ENCODE data around the gene SPTBN2.

The SPTBN2 gene

GRCh38 chr11:66723693-66724092 lies 5.3 kb downstream of the SPTBN2 start:
- no peak for DNase-seq

GRCh38 chr11:66722745-66723651 lies 6.0 kb downstream of the SPTBN2 start:
- no peak for DNase-seq

- DNase-seq = no peak
Observed at GRCh38 chr11:66721939-66722338, 7.1 kb downstream of the SPTBN2 start.

- DNase-seq = no peak
Observed at GRCh38 chr11:66720899-66721470, 8.0 kb downstream of the SPTBN2 start.

- DNase-seq = no peak
Observed at GRCh38 chr11:66720223-66720898, 8.7 kb downstream of the SPTBN2 start.

DNA sequence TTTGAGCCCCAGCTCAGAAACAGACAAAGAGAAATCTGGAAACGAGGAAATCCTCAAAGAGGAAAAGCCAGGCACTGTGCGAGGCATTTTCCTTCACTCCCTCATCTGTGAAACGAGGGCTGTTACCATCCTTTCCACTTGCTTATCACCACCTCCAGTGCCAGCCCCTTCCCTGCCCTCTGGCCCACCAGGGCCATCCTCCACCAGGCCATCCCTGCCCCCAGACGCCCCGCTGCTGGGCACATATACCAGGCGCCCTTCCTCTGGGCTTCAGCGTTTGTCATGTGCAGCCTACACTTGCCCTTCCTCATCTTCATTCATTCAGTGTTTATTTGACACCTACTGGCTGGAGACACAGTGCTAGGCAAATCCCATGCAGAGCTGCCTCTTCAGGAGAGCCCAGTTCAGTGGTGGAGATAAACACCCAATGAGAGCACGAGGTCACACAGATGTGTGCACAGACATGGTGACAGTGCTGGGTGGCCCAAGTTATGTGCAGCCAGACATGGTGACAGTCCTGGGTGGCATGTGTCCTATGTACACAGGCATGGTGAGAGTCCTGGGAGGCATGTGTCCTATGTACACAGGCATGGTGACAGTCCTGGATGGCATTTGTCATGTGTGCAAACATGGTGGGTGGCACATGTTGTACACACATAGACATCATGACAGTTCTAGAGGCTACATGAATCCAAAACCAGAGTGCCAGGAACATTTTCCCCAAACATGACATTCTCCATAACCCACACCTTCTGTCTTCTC lies 9.7 kb downstream of the SPTBN2 start:
- no peak for DNase-seq

- no peak for DNase-seq
Observed at GRCh38 chr11:66718320-66718971, 10.6 kb downstream of the SPTBN2 start.

DNA sequence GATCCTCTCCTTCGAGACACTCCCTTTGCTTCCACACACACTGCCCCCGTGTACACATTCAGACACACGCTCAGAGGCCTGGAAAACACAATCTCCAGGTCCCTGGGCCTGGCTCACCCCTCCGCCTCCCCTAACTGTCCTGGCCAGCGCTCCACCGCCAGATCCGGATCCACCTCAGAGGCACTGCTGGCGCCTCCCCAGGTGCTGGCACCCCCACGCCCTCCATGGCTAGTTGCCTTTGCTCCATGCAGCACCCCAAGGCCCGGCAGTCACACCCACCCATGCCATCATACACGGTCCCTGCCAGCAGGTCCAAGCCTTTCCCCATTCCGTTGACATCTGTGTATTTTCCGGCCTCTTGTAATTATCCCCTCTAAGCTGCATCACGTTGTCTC lies 11.1 kb downstream of the SPTBN2 start:
- no peak for DNase-seq

DNA sequence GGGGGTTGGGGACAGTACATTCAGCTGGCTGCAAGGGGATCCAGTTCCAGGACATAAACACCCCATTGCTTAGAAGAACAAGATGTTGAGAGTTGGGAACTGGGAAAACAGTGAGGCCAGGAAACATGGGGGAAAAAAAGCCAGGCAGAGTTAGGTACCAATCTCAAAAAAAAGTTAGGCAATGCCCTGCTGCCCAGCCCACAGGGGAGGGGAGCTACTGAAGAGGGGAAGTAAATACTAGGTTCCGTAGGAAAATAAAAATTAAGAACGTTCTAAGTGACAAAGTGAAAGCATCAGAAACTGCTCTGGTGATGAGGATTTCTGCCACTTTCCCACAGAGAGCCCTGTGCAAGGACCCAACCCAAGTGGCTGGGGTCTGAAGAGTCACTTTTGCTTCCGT lies 12.0 kb downstream of the SPTBN2 start:
- DNase-seq = no peak

- DNase-seq = no peak
Observed at GRCh38 chr11:66715346-66716085, 13.5 kb downstream of the SPTBN2 start.

DNA sequence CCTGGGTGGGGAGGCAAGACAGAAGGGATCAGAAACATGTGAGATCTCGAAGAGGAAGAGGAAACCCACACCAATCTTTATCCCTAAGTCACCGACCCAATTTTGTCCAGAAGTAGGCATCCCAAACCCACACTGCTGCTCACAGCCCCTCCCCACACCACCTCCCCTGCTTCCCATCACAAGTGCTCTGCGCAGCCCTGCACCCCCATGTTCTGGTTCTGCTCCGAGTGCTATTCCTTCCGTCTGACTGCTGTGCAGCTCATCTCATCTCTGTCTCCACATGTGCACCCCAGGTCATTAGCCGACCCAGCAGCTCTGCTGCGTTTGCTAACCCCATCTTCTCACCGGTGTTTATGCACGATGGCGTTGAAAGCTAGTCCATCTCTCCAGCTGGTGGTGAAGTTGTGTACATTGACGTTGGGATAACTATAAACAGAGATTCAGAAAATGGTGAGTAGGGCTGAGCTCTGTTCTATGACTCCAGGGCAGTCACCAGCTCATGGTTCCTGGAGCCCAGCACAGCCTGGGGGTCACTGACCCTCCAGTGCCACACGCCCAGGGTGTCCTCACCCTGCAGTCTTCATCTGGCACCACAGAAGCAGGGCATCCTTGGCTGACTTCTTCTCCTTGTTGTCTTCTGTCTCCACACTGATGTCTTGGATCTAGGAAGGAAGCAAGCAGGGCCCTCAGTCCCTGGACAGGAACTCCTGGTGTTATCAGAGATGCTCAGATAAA lies 15.1 kb downstream of the SPTBN2 start:
- no peak for DNase-seq

- DNase-seq = no peak
Observed at GRCh38 chr11:66710384-66710930, 18.6 kb downstream of the SPTBN2 start.

GRCh38 chr11:66708701-66709100 lies 20.3 kb downstream of the SPTBN2 start:
- no peak for DNase-seq

- DNase-seq = no peak
Observed at GRCh38 chr11:66708094-66708493, 20.9 kb downstream of the SPTBN2 start.

DNA sequence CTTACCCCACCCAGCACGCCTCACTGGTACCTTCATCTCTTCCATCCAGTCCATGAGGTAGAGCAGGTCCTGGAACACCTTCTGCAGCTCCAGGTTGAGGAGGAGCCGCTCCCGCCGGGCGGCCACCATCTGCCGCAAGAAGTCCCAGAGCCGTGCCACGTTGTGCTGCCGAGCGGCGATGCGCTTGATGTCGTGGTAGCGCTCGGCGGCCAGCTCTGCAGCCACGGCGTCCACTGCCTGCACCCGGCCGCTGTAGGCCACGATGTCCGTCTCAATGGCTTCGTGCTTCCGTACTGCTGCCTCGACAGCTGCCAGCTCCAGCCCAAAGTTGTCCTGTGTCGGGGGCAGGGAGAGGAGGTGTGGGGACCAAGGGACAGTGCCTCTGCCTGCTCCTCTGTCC lies 21.5 kb downstream of the SPTBN2 start:
- no peak for DNase-seq

GRCh38 chr11:66706989-66707388 lies 22.0 kb downstream of the SPTBN2 start:
- no peak for DNase-seq

GRCh38 chr11:66705587-66706335 lies 23.3 kb downstream of the SPTBN2 start:
- no peak for DNase-seq

DNA sequence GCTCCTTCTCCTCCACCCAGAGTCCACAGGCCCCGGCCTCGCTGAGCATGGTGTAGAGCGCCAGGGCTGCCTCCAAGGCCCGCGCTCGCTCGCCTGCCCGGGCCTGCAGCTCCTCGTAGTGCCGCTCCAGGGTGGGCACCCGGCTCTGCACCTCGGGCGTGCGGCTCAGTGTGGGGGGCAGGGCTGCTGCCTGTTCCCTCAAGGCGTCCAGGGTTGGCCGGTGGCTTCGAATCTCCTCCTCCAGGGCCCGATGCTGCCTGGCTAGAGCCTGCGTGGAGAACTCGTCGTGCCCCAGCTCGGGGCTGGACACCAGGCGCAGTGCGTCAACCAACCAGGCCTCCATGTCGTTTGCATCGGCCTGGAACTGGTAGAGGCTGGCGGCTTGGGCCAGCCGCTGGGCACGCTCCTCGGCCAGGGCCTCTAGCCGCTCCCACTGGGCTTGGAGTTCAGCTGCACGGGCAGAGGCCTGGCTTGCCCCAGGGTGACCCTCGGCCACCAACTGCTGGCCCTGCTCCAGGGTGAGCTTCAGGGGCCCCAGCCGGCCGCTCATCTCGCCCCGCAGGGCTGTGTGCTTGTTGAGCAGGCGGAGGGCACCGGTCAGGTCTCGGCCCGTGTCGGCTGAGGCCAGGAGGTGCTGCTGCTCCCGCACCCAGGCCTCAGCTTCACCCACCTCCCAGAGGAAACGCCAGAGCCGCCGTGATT lies 24.2 kb downstream of the SPTBN2 start:
- DNase-seq = no peak
